ENCODE data around the gene ASCC2. TPM values are rescaled to one million over a fixed set of nuclear protein-coding genes. Genes with fewer than 3 reads are reported as not detected.

The ASCC2 gene
- total RNA-seq, 1 experiment from 2014 or later: 54.9 TPM

DNA sequence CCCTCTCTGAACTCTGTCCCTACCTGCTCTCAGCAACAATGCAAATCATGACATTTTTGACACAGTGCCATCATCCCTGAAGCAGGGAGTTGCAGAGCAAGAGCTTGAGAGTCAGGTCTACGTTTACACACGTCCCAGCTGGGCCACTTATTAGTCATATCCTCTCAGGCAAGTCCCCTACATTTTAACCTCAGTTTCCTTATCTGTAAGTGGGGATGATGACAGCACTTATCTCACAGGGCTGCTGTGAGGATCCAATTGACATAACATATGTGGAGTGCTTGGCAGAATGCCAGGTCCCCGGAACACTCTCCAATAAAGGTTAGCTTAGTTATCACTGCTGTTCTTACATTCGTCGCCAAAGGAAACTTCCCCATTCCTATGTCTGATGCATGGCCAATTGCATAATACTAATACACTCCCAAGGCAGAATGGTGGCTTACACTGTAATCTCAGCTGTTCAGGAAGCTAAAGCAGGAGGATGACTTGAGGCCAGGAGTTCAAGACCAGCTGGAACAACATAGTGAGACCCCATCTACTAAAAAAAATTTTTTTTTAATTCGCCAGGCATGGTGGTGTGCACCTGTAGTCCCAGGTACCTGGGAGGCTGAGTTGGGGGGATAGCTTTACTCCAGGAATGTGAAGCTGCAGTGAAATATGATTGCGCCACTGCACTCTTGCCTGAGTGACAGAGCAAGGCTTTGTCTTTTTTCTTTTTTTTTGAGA is 16.6 kb downstream of the ASCC2 start:
- H3K4me3 ChIP-seq (ENCODE audit: low read depth, low read length, poor library complexity, severe bottlenecking): no peak overlapping the region
- DNase-seq (ENCODE audit: low spot score): peak; percentile 81
- intact Hi-C loops (cut with micrococcal nuclease; ENCODE audit: unreplicated experiment): loop anchor here (10.0 kb wide), 1 partner anchor 183 kb away; no protein-coding TSS in a partner anchor
- H3K36me3 ChIP-seq (ENCODE audit: insufficient read depth, low read length, poor library complexity, severe bottlenecking): peaks cover 24% of the 10 kb centered on the region
- POLR2A ChIA-PET (ENCODE audit: low non-redundant PET): no interaction called here
- H3K27me3 ChIP-seq (replicated peaks; ENCODE audit: insufficient read depth, low read depth, low read length, poor library complexity): no peaks in the 10 kb centered on the region
- CTCF ChIA-PET: interaction anchor here (0.7 to 1.6 kb wide), 2 partner anchors 184 to 185 kb away, joined by 3 to 5 read pairs; no protein-coding TSS in a partner anchor
- H3K27ac ChIP-seq (ENCODE audit: low read depth, low read length, poor library complexity, severe bottlenecking): no peak overlapping the region
- no TSS peak for BruUV-seq (replicated peaks)
- TF ChIP-seq EZH2 (IDR thresholded peaks at IDR 0.05; ENCODE audit: borderline replicate concordance, low read depth, low read length, poor library complexity, severe bottlenecking): no peak
- TF ChIP-seq, protein P1, sequence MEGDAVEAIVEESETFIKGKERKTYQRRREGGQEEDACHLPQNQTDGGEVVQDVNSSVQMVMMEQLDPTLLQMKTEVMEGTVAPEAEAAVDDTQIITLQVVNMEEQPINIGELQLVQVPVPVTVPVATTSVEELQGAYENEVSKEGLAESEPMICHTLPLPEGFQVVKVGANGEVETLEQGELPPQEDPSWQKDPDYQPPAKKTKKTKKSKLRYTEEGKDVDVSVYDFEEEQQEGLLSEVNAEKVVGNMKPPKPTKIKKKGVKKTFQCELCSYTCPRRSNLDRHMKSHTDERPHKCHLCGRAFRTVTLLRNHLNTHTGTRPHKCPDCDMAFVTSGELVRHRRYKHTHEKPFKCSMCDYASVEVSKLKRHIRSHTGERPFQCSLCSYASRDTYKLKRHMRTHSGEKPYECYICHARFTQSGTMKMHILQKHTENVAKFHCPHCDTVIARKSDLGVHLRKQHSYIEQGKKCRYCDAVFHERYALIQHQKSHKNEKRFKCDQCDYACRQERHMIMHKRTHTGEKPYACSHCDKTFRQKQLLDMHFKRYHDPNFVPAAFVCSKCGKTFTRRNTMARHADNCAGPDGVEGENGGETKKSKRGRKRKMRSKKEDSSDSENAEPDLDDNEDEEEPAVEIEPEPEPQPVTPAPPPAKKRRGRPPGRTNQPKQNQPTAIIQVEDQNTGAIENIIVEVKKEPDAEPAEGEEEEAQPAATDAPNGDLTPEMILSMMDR (conservative IDR thresholded peaks at IDR 0.05; ENCODE audit: low read depth, low read length): no peak
- no peaks in the 10 kb centered on the region for H3K9me3 ChIP-seq (ENCODE audit: low read depth, low read length, poor library complexity, severe bottlenecking)
- no peaks in the 10 kb centered on the region for H3K4me1 ChIP-seq (ENCODE audit: insufficient read depth, low read length, poor library complexity, severe bottlenecking)

DNA sequence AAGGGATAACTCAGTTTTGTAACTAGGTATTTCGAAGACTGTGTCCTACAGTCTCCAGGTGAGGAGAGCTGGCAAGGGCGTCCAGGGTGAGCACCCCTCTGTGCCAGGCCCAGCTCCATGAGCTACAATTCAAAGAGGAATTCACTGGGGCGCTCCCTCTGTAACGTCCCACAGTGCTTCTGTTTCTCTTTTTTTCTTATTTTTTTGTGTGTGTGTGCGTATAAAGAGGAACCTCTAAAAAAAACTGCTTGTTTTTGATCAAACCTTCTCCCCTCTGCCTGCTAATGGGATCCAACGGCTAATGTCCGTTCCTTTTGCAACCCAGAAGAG is 17.1 kb downstream of the ASCC2 start:
- peaks cover 24% of the 10 kb centered on the region for H3K36me3 ChIP-seq (ENCODE audit: insufficient read depth, low read length, poor library complexity, severe bottlenecking)
- H3K4me3 ChIP-seq (ENCODE audit: low read depth, low read length, poor library complexity, severe bottlenecking): no peak overlapping the region
- DNase-seq (ENCODE audit: low spot score): no peak
- TF ChIP-seq, protein P1 (conservative IDR thresholded peaks at IDR 0.05; ENCODE audit: low read depth, low read length): no peak
- intact Hi-C loops (cut with micrococcal nuclease; ENCODE audit: unreplicated experiment): loop anchor here (10.0 kb wide), 1 partner anchor 184 kb away; no protein-coding TSS in a partner anchor
- H3K9me3 ChIP-seq (ENCODE audit: low read depth, low read length, poor library complexity, severe bottlenecking): no peaks in the 10 kb centered on the region
- POLR2A ChIA-PET (ENCODE audit: low non-redundant PET): no interaction called here
- H3K27me3 ChIP-seq (replicated peaks; ENCODE audit: insufficient read depth, low read depth, low read length, poor library complexity): no peaks in the 10 kb centered on the region
- no peaks in the 10 kb centered on the region for H3K4me1 ChIP-seq (ENCODE audit: insufficient read depth, low read length, poor library complexity, severe bottlenecking)
- no peak overlapping the region for H3K27ac ChIP-seq (ENCODE audit: low read depth, low read length, poor library complexity, severe bottlenecking)
- CTCF ChIA-PET: interaction anchor here (0.7 to 1.6 kb wide), 2 partner anchors 184 to 185 kb away, joined by 3 to 5 read pairs; no protein-coding TSS in a partner anchor
- BruUV-seq (replicated peaks): no TSS peak

DNA sequence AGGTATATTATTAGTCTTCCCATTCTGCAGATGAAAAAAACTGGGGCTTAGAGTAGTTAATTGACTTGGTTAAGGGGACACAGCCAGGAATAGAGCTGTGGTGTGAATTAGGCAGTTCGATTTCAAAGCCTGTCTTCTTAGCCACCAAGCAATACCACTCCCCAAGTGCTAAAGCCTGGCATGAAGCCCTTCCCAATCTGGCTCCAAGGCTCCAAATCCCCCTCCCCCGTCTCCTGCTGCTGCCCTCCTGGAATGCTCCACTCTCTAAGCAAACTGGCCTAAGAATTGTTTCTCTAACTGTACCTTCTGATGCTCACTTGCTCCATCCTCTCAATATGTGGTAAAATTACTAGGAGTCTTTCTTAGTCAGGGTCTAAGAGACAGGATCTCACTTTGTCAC is 18.6 kb downstream of the ASCC2 start:
- intact Hi-C loops (cut with micrococcal nuclease; ENCODE audit: unreplicated experiment): no loop called here

More for the DNA sequence above, 18.6 kb downstream of the ASCC2 start:
- no peak for TF ChIP-seq EZH2 (IDR thresholded peaks at IDR 0.05; ENCODE audit: borderline replicate concordance, low read depth, low read length, poor library complexity, severe bottlenecking)
- TF ChIP-seq, protein P1 (conservative IDR thresholded peaks at IDR 0.05; ENCODE audit: low read depth, low read length): no peak
- DNase-seq (ENCODE audit: low spot score): no peak
- H3K36me3 ChIP-seq (ENCODE audit: insufficient read depth, low read length, poor library complexity, severe bottlenecking): peaks cover 30% of the 10 kb centered on the region
- no peak overlapping the region for H3K4me3 ChIP-seq (ENCODE audit: low read depth, low read length, poor library complexity, severe bottlenecking)
- ChIA-PET POLR2A (ENCODE audit: low non-redundant PET) (no interaction called here), CTCF (no interaction called here)
- H3K27me3 ChIP-seq (replicated peaks; ENCODE audit: insufficient read depth, low read depth, low read length, poor library complexity): no peaks in the 10 kb centered on the region
- no peaks in the 10 kb centered on the region for H3K9me3 ChIP-seq (ENCODE audit: low read depth, low read length, poor library complexity, severe bottlenecking)
- H3K27ac ChIP-seq (ENCODE audit: low read depth, low read length, poor library complexity, severe bottlenecking): no peak overlapping the region
- BruUV-seq (replicated peaks): no TSS peak
- H3K4me1 ChIP-seq (ENCODE audit: insufficient read depth, low read length, poor library complexity, severe bottlenecking): no peaks in the 10 kb centered on the region
